Endodermal cell (in vitro differentiated cells): ENCODE data around the gene BIRC6. TPM values are rescaled to one million over a fixed set of nuclear protein-coding genes. Genes with fewer than 3 reads are reported as not detected.

Experiments used
- DNase-seq: peaks from one replicate; pipeline ENCODE4 v3.0.0-alpha.2; 2017
- H3K27ac ChIP-seq: 2 replicates; pipeline ENCODE4 v1.5.1; 2013; ENCODE audit warnings: mild to moderate bottlenecking, low read depth, low read length, moderate library complexity
- H3K27me3 ChIP-seq: 2 replicates; pipeline ENCODE4 v1.6.1; 2013; ENCODE audit warnings: mild to moderate bottlenecking, low read length, moderate library complexity; ENCODE audit not compliant: insufficient read depth, control insufficient read depth, poor library complexity, severe bottlenecking
- H3K36me3 ChIP-seq: 2 replicates; pipeline ENCODE4 v1.7.0; 2013; ENCODE audit warnings: mild to moderate bottlenecking, low read length, moderate library complexity; ENCODE audit not compliant: control insufficient read depth, insufficient read depth
- H3K4me1 ChIP-seq: one replicate; pipeline ENCODE4 v1.7.0; 2013; ENCODE audit warnings: low read length; ENCODE audit not compliant: control insufficient read depth, insufficient read depth
- H3K4me3 ChIP-seq: 2 replicates; pipeline ENCODE4 v1.5.1; 2013; ENCODE audit warnings: mild to moderate bottlenecking, low read length, moderate library complexity
- H3K9ac ChIP-seq: 2 replicates; pipeline ENCODE4 v1.6.1; 2013; ENCODE audit warnings: mild to moderate bottlenecking, low read length, moderate library complexity; ENCODE audit not compliant: poor library complexity, severe bottlenecking; ENCODE audit errors: extremely low read depth
- H3K9me3 ChIP-seq: 2 replicates; pipeline ENCODE4 v1.6.1; 2013; ENCODE audit warnings: mild to moderate bottlenecking, low read length, moderate library complexity; ENCODE audit not compliant: control insufficient read depth
- H3K27ac Mint-ChIP-seq: 2 replicates; pipeline ENCODE4 v1.8.0; 2020; ENCODE audit warnings: mixed read lengths
- H3K27me3 Mint-ChIP-seq: 2 replicates; pipeline ENCODE4 v1.8.0; 2021; ENCODE audit warnings: mild to moderate bottlenecking, mixed read lengths; ENCODE audit not compliant: insufficient read depth
- H3K36me3 Mint-ChIP-seq: 2 replicates; pipeline ENCODE4 v1.8.0; 2020; ENCODE audit warnings: low read depth, mixed read lengths
- H3K4me1 Mint-ChIP-seq: 2 replicates; pipeline ENCODE4 v1.8.0; 2020; ENCODE audit warnings: mixed read lengths
- H3K4me3 Mint-ChIP-seq: 2 replicates; pipeline ENCODE4 v1.8.0; 2020; ENCODE audit warnings: mild to moderate bottlenecking, moderate library complexity, mixed read lengths
- H3K9me3 Mint-ChIP-seq: 2 replicates; pipeline ENCODE4 v1.8.0; 2020; ENCODE audit warnings: mild to moderate bottlenecking, mixed read lengths
- WGBS, 2 experiments: methylation state at CpG; one replicate each; pipeline versions ENCODE4 v1.1.5 to v1.1.7; 2013; ENCODE audit warnings: missing lambda C conversion rate in 2 of 2, mixed read lengths in 1 of 2; ENCODE audit not compliant: insufficient coverage in 1 of 2, insufficient read length in 1 of 2; 5-methylcytosine and 5-hydroxymethylcytosine counted together
- total RNA-seq, 2 donors: library from RNA; stranded (reverse); fragmentation: NEBNext Ultra II Directional in 1 of 2; extraction: Animal tissue kit (Norgen Biotek cat#: 25700) in 1 of 2; gene quantifications; 2 replicates in 1 of 2; 3 replicates in 1 of 2; pipeline ENCODE4 v1.2.1, GENCODE V29; 2021
- TF ChIP-seq, protein P1 (sequence below): fragments of 200-600 bp; sonication (generic); conservative IDR thresholded peaks from 2 replicates; pipeline ENCODE4 v1.5.0; 2021; ENCODE audit warnings: antibody characterized with exemption, mild to moderate bottlenecking

BIRC6 gene
- total RNA-seq, 2 donors from 2014 or later, result 84.6 to 111 TPM

DNA sequence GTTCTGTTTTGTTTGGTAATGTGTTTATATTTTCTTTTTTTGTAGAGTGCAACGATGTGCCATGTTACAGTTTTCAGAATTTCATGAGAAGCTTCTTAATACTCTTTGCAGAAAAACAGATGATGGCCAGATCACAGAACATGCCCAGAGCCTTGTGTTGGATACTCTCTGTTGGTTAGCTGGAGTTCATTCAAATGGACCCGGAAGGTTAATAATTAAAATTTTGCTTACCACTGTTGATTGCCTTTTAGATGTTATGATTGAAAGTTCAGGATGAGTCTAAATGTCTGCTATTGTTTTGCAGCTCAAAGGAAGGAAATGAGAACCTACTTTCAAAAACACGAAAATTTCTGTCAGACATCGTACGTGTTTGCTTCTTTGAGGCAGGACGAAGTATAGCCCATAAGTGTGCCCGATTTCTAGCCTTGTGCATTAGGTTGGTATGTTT is 85.2 kb downstream of the BIRC6 start:
- TF ChIP-seq, protein P1, sequence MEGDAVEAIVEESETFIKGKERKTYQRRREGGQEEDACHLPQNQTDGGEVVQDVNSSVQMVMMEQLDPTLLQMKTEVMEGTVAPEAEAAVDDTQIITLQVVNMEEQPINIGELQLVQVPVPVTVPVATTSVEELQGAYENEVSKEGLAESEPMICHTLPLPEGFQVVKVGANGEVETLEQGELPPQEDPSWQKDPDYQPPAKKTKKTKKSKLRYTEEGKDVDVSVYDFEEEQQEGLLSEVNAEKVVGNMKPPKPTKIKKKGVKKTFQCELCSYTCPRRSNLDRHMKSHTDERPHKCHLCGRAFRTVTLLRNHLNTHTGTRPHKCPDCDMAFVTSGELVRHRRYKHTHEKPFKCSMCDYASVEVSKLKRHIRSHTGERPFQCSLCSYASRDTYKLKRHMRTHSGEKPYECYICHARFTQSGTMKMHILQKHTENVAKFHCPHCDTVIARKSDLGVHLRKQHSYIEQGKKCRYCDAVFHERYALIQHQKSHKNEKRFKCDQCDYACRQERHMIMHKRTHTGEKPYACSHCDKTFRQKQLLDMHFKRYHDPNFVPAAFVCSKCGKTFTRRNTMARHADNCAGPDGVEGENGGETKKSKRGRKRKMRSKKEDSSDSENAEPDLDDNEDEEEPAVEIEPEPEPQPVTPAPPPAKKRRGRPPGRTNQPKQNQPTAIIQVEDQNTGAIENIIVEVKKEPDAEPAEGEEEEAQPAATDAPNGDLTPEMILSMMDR, result no peak
- no peak for DNase-seq
- H3K4me1 Mint-ChIP-seq, result peaks cover 4% of the 10 kb centered on the region
- H3K9me3 ChIP-seq, result no peaks in the 10 kb centered on the region
- no peak overlapping the region for H3K27ac ChIP-seq
- H3K9me3 Mint-ChIP-seq, result peaks cover 4% of the 10 kb centered on the region
- no peak overlapping the region for H3K27ac Mint-ChIP-seq
- H3K27me3 ChIP-seq, result no peaks in the 10 kb centered on the region
- no peak overlapping the region for H3K4me3 Mint-ChIP-seq
- H3K4me3 ChIP-seq, result no peak overlapping the region
- no peaks in the 10 kb centered on the region for H3K27me3 Mint-ChIP-seq
- peaks cover 89% of the 10 kb centered on the region for H3K36me3 ChIP-seq
- no peak overlapping the region for H3K9ac ChIP-seq
- WGBS, 2 experiments, result 96 to 97% methylated on average over 5 to 7 of the region's 7 CpGs
- peaks cover 71% of the 10 kb centered on the region for H3K36me3 Mint-ChIP-seq
- no peaks in the 10 kb centered on the region for H3K4me1 ChIP-seq

DNA sequence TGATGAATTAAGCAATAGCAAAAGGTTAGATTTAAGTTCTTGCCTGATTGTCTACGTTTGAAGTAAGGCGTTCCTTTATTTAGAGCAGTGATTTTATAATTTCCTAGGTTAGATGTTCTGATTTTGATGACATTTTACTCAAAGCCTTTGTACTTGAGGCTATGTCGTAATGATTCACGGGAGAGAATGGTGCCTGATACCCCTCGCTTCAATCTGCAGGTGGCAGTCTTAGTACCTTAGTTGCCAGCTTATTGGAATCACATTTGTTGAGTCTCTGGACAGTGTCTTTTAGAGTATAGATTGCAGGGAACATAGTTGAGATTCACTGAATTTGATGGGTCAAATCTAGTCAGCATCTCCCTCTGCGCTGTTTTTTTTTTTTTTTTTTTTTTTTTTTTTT is 89.5 kb downstream of the BIRC6 start:
- Histone ChIP-seq H3K9ac (no peak overlapping the region), H3K4me3 (no peak overlapping the region), H3K27me3 (no peaks in the 10 kb centered on the region), H3K36me3 (peaks cover 80% of the 10 kb centered on the region), H3K27ac (no peak overlapping the region), H3K4me1 (no peaks in the 10 kb centered on the region), H3K9me3 (no peaks in the 10 kb centered on the region)
- TF ChIP-seq, protein P1, result peak; percentile 45
- 89 to 96% methylated on average over 4 to 5 of the region's 6 CpGs for WGBS, 2 experiments
- Mint-ChIP-seq H3K27ac (no peak overlapping the region), H3K4me1 (peaks cover 4% of the 10 kb centered on the region), H3K9me3 (peaks cover 4% of the 10 kb centered on the region), H3K36me3 (peaks cover 66% of the 10 kb centered on the region), H3K27me3 (no peaks in the 10 kb centered on the region), H3K4me3 (no peak overlapping the region)
- DNase-seq, result no peak

DNA sequence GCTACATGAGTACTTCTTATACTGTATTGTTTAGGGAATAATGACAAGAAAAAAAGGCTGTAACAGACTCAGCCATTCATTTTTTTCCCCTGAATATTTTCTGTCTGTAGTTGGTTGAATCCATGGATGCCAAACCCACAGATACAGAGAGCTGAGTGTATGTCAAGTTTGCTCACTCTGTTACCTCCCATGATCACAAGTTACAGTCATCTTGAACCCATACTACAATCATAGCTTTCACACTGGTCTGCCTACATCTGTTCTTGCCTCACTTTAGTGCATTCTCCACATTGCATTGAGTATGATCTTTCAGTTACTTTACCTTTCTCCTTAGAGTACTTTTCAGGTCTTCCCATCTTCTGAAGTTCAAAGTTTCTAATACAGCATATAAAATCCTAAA is 94.0 kb downstream of the BIRC6 start:
- Mint-ChIP-seq H3K27me3 (no peaks in the 10 kb centered on the region), H3K4me1 (peaks cover 4% of the 10 kb centered on the region), H3K36me3 (peaks cover 38% of the 10 kb centered on the region), H3K9me3 (peaks cover 4% of the 10 kb centered on the region), H3K27ac (no peak overlapping the region), H3K4me3 (no peak overlapping the region)
- H3K27me3 ChIP-seq, result no peaks in the 10 kb centered on the region
- H3K4me3 ChIP-seq, result no peak overlapping the region
- H3K36me3 ChIP-seq, result peaks cover 61% of the 10 kb centered on the region
- H3K4me1 ChIP-seq, result no peaks in the 10 kb centered on the region
- no peak for DNase-seq
- H3K9me3 ChIP-seq, result no peaks in the 10 kb centered on the region
- no peak overlapping the region for H3K27ac ChIP-seq
- TF ChIP-seq, protein P1, result no peak
- no peak overlapping the region for H3K9ac ChIP-seq
